DMS114 treated with DMSO at 0.1 percent for 48 hours (cell line): ENCODE results near the gene ARFRP1.

Source experiments
- DNase-seq: peaks from one replicate; lab custom pipeline; 2025; ENCODE audit not compliant: unreplicated experiment; lab: John Stamatoyannopoulos, UW

ARFRP1 gene

DNA sequence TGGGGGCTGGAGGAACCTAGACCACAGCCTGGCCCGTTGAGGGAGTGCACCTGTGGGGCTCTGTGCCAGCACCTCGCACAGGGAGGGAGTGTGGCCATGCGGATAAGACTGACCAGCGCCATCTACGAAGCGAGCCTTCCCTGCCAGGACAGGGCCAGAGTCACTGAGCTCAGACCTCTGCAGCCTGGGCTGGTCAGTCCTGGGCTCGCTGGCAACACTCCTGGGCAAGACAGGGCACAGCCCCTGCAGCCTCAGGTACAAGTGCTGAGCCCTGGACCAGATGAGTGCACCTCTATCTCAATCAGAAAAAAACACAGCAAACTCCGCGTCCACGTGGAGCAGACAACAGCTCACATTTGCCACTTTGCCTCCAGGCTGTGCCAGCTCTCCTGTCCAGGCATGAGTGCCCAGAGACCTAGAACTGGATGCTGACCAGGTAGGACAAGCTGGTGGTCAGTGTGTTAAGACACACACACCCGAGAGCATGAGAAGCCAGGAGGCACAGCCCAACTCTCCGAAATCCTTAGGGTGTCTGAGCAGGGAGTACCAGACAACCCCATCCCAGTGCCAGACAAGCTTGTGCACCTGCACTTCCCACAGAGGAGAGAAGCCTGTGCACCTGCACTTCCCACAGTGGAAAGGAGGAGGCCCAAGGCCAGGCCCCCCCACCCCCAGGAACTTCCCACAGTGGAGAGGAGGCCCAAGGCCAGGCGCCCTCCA lies 4.9 kb downstream of the ARFRP1 start:
- DNase-seq, result no peak

DNA sequence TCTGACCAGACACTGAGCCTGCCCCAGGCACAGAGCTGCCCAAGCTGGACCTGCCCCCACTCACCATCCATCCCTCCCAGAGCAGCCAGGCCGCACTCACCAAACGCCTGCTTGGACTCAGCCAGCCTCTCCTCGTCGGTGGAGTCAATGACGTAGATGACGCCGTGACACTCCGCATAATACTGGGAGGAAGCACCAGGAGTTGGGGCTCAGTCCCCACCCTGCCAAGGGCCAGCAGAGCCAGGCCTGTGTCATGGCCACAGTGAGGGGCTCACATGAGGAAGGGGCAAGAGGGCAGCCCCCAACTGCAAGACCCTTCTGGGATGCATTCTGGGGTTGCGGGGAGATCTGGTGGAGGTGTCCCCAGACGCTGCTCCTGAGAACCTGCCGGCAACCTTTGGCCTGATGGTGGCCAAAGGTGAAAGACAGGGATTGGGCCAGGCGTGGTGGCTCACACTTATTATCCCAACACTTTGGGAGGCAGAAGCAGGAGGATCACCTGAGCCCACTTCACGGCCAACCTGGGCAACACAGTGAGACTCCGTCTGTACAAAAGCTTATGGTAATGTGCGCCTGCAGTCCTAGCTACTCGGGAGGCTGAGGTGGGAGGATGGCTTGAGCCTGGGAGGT lies 5.6 kb downstream of the ARFRP1 start:
- DNase-seq, result no peak

- no peak for DNase-seq
Observed at GRCh38 chr20:63701329-63702035, 6.3 kb downstream of the ARFRP1 start.

DNA sequence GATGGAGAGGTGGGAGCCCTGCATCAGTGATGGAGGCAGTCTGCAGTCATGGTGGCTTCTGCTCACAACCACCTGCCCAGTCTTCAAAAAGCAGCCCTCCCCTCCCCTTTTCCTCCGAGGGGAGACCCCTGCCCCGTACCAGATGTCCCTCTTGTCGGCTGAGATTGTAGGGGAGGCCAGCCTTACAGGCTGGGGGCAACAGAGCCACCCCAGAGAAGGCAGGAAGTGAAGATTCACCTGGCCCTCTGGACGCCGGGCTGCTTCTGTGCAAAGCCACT lies 6.8 kb downstream of the ARFRP1 start:
- DNase-seq, result no peak

DNA sequence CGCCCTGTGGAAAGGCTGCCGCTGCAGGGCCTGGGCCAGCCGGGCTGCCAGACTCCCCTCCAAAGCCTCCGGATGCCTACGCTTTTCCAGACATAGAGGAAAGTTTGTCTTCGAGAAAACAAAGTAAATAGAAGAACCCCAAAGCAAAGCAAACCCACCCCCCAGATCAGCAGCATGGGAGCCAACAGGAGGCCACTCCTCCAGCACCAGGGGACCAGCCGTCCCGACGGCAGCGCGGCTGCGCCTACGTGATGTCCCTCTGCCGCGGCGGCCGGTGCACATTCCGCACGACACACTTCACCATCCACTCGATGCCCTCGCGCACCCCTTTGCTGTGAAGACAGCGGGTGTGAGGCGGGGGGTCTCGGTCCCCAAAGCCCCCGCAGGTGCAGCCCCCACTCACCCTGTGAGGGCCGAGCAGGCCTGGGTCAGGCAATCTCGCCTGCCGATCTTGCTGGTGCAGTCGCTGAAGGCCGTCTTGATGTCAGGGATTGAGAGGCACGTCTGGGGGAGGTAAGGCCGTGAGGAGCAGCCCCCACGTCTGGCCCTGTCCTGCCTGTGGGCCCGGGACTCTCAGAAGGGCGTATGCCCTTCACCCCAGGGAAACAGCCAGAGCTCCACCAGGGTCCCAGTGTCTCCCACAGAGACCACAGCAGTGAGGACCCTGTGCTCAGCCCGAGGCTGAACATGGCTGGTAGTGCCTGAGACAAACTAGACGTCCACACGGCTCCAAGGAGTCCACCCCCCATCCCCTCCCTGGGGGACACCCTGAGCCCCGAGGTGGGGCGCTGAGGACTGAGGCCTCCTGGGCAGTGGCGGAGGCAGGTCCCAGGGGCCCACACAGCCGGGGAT lies 7.4 kb downstream of the ARFRP1 start:
- DNase-seq, result no peak

GRCh38 chr20:63699466-63700198 lies 8.1 kb downstream of the ARFRP1 start:
- DNase-seq, result no peak

GRCh38 chr20:63698739-63699465 lies 8.9 kb downstream of the ARFRP1 start:
- DNase-seq, result no peak

DNA sequence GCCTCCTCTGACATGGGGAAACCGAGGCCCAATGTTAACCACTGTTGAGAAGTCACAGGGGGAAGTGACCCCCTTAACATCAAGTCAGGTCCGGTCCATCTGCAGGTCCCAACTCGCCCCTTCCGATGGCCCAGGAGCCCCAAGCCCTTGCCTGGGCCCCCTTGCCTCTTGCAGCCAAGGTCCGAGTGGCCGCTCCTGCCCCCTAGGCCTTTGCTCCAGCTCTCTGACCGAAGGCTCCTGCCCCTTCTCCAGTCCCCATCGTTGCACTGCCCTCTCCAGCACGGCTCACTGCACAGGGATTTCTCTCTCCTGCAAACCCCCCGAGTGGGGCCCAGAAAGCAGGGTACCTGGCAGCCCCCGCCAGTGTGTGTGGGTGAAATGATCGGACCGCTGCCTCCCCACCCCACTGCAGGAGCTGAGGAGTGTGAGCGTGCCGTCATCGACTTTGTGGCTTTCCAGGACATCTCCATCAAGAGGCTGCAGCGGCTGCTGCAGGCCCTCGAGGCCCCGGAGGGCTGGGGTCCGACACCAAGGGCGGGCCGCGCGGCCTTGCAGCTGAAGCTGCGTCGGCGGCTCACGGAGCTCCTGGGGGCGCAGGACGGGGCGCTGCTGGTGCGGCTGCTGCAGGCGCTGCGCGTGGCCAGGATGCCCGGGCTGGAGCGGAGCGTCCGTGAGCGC lies 9.8 kb downstream of the ARFRP1 start:
- DNase-seq, result no peak

DNA sequence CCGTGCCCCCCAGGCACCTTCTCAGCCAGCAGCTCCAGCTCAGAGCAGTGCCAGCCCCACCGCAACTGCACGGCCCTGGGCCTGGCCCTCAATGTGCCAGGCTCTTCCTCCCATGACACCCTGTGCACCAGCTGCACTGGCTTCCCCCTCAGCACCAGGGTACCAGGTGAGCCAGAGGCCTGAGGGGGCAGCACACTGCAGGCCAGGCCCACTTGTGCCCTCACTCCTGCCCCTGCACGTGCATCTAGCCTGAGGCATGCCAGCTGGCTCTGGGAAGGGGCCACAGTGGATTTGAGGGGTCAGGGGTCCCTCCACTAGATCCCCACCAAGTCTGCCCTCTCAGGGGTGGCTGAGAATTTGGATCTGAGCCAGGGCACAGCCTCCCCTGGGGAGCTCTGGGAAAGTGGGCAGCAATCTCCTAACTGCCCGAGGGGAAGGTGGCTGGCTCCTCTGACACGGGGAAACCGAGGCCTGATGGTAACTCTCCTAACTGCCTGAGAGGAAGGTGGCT lies 10.4 kb downstream of the ARFRP1 start:
- no peak for DNase-seq

DNA sequence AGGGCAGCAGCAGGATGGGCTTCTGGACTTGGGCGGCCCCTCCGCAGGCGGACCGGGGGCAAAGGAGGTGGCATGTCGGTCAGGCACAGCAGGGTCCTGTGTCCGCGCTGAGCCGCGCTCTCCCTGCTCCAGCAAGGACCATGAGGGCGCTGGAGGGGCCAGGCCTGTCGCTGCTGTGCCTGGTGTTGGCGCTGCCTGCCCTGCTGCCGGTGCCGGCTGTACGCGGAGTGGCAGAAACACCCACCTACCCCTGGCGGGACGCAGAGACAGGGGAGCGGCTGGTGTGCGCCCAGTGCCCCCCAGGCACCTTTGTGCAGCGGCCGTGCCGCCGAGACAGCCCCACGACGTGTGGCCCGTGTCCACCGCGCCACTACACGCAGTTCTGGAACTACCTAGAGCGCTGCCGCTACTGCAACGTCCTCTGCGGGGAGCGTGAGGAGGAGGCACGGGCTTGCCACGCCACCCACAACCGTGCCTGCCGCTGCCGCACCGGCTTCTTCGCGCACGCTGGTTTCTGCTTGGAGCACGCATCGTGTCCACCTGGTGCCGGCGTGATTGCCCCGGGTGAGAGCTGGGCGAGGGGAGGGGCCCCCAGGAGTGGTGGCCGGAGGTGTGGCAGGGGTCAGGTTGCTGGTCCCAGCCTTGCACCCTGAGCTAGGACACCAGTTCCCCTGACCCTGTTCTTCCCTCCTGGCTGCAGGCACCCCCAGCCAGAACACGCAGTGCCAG lies 11.0 kb downstream of the ARFRP1 start, which contains the start of gene TNFRSF6B:
TNFRSF6B (plus strand) TSS at position 25 of the 729 bp plus-strand sequence; CDS start at position 141, 116 bp downstream.
- DNase-seq, result no peak

DNA sequence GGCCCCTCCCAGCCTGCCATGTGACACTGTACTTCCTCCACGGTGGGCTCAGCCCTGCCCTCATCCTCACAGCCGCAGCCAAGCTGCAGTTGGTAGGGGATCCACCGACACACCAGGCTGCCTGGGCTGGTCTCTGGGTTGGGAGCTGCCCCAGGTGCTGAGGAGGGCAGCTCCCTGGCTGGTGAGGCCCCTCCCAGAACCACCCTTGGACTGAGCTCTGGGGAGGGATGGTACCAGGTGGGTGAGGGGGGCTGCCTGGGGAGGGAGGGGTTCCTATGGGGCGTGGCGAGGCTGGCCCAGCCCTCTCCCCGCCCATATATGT lies 11.5 kb downstream of the ARFRP1 start:
- no peak for DNase-seq

DNA sequence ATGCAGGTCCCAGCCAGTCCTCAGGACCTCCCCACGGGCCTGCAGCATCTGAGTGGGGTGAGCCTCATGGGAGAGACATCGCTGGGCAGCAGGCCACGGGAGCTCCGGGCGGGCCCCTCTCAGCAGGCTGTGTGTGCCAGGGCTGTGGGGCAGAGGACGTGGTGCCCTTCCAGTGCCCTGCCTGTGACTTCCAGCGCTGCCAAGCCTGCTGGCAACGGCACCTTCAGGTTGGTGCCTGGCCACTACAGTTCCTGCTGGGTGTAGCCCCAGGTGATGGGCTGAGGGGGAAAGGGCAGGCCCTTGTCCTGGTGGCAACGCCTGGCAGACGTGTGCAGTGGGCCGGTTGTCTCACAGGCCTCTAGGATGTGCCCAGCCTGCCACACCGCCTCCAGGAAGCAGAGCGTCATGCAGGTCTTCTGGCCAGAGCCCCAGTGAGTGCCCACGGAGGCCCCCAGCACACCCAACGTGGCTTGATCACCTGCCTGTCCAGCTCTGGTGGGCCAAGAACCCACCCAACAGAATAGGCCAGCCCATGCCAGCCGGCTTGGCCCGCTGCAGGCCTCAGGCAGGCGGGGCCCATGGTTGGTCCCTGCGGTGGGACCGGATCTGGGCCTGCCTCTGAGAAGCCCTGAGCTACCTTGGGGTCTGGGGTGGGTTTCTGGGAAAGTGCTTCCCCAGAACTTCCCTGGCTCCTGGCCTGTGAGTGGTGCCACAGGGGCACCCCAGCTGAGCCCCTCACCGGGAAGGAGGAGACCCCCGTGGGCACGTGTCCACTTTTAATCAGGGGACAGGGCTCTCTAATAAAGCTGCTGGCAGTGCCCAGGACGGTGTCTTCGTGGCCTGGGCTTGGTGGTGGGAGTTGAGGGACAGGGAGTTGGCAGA lies 12.1 kb downstream of the ARFRP1 start:
- no peak for DNase-seq

DNA sequence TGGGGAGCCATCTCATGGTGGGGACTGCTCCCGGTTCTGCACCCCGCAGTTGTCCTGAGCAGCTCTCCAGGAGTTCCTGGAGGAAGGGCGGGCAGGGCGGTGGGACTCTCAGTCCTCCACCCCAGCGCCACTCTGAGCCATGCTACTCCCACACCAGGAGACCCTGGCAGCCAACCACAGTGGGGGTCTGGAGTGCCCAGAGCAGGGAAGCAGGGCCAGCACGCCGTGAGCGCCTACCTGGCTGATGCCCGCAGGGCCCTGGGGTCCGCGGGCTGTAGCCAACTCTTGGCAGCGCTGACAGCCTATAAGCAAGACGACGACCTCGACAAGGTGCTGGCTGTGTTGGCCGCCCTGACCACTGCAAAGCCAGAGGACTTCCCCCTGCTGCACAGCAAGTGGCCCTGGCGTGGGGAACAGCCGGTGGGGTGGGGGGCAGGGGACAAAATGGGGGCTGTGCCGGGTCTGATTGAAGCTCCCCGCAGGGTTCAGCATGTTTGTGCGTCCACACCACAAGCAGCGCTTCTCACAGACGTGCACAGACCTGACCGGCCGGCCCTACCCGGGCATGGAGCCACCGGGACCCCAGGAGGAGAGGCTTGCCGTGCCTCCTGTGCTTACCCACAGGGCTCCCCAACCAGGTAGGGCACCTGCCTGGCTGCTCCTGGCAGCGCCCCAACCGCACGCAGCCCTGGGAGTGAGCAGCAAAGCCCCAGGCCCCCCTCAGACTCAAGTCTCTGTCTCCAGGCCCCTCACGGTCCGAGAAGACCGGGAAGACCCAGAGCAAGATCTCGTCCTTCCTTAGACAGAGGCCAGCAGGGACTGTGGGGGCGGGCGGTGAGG lies 13.0 kb downstream of the ARFRP1 start:
- DNase-seq, result no peak

DNA sequence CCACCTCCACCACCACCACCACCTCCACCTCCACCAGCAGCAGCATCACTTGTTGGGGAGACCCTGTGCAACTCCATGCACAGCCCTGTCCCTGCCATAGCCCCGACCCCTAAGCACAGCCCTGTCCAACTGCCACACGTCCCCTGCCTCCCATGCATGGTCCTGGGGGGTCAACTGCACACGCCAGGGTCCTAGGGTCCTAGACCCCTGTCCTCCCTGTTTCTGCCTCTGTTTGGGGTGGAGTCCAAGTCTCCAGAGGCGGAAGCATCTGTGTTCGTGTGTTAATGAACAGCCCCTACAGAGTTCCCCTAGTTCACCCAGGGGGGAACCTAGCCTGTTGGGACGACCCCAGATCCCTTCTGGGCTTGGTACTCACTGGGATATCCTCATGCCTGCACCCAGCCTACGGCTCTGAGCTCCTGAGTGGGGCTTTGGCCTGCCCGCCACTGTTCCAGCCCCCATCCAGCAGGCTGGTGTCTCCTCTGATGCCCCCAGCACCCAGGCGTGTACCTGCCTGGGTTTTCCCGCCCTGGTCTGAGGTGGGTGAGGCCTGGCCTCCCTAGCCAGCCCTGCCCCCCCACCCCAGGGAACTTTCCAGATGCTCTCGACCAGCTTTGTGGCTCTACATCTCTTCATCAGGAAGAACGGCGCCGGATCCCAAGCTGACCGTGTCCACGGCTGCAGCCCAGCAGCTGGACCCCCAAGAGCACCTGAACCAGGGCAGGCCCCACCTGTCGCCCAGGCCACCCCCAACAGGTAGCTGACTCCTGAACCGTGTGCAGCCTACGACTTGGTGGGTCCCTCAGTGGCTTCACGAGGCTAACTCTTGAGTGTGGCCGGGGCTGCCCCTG lies 13.8 kb downstream of the ARFRP1 start:
- no peak for DNase-seq

DNA sequence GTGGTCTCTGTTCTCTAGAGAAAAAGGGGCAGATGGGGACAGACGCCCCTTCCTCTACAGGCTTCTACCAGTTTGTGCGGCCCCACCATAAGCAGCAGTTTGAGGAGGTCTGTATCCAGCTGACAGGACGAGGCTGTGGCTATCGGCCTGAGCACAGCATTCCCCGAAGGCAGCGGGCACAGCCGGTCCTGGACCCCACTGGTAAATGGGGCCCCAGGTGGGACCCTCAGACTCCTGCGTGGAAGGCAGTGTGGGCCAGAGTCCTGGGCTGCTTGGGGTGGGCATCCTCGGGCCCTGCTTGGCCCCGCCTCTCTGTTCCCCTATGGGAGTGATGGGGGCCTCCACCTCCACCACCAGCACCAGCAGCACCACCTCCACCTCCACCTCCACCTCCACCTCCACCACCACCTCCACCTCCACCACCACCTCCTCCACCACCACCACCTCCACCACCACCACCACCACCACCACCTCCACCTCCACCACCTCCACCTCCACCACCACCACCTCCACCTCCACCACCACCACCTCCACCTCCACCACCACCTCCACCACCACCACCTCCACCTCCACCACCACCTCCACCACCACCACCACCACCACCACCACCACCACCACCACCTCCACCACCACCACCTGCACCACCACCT lies 14.6 kb downstream of the ARFRP1 start:
- no peak for DNase-seq
